SK-N-MC (cell line): ENCODE results near the gene DMRTA1.

Source experiments
- EZH2 ChIP-seq: fragments of 200-600 bp; sonication (generic); IDR thresholded peaks from one replicate; pipeline ENCODE4 v1.6.1; 2017; ENCODE audit warnings: antibody characterized with exemption
- FOXP2 ChIP-seq: optimal IDR thresholded peaks from 2 replicates; pipeline ENCODE3; 2011; ENCODE audit warnings: mild to moderate bottlenecking, moderate library complexity; ENCODE audit not compliant: insufficient read depth; ENCODE audit errors: extremely low read length, control extremely low read depth

GRCh38 chr9:22469928-22470544, 23.4 kb downstream of the DMRTA1 start:
- TF ChIP-seq EZH2 (no peak), FOXP2 (no peak)
